GM19025 (cell line): ENCODE data around the gene SEMA6C.

Experiments used
- ATAC-seq: cut with Tn5 transposase; IDR thresholded peaks from one replicate; pipeline ENCODE4 v1.9.1; 2021; ENCODE audit warnings: mild to moderate bottlenecking, low read depth, moderate library complexity; ENCODE audit not compliant: unreplicated experiment

Gene SEMA6C

GRCh38 chr1:151159373-151159772, 12.9 kb upstream of the SEMA6C start:
- ATAC-seq = no peak

- no peak for ATAC-seq
Observed at GRCh38 chr1:151158751-151159251, 12.4 kb upstream of the SEMA6C start.

GRCh38 chr1:151158326-151158725, 11.9 kb upstream of the SEMA6C start:
- no peak for ATAC-seq

GRCh38 chr1:151157067-151157531, 10.7 kb upstream of the SEMA6C start:
- no peak for ATAC-seq

- ATAC-seq = peak; percentile 49
Observed at GRCh38 chr1:151156515-151156819, 10.0 kb upstream of the SEMA6C start, which contains the start of gene TNFAIP8L2. TSS of gene TNFAIP8L2 (plus strand) at chr1:151156649. CDS start at chr1:151158698, 2,049 bp downstream.

GRCh38 chr1:151147665-151148064, 1.2 kb upstream of the SEMA6C start:
- ATAC-seq = no peak

GRCh38 chr1:151147132-151147503, 687 bp upstream of the SEMA6C start:
- ATAC-seq = no peak

- peak; percentile 4 for ATAC-seq
Observed at GRCh38 chr1:151146072-151146411, 389 bp downstream of the SEMA6C start.

- no peak for ATAC-seq
Observed at GRCh38 chr1:151145304-151146071, 943 bp downstream of the SEMA6C start.

- no peak for ATAC-seq
Observed at GRCh38 chr1:151144474-151145303, 1.7 kb downstream of the SEMA6C start.

- no peak for ATAC-seq
Observed at GRCh38 chr1:151143986-151144385, 2.4 kb downstream of the SEMA6C start.

- ATAC-seq = no peak
Observed at GRCh38 chr1:151143057-151143435, 3.4 kb downstream of the SEMA6C start.

- no peak for ATAC-seq
Observed at GRCh38 chr1:151142411-151143056, 3.9 kb downstream of the SEMA6C start.

GRCh38 chr1:151137789-151138188, 8.6 kb downstream of the SEMA6C start:
- ATAC-seq = no peak

GRCh38 chr1:151135433-151136385, 10.7 kb downstream of the SEMA6C start:
- no peak for ATAC-seq

- ATAC-seq = no peak
Observed at GRCh38 chr1:151134991-151135390, 11.4 kb downstream of the SEMA6C start.

GRCh38 chr1:151134396-151134795, 12.0 kb downstream of the SEMA6C start:
- ATAC-seq = no peak

- ATAC-seq = no peak
Observed at GRCh38 chr1:151133018-151133806, 13.2 kb downstream of the SEMA6C start.

- no peak for ATAC-seq
Observed at GRCh38 chr1:151132335-151133017, 14.0 kb downstream of the SEMA6C start.
